ENCODE data around the gene CCSER2. TPM values are rescaled to one million over a fixed set of nuclear protein-coding genes. Genes with fewer than 3 reads are reported as not detected.
"Not testable (repeated sequence)": the region's sequence is repeated elsewhere in the genome, so short reads cannot be mapped to it uniquely, and the experiment has no call there.

Gene CCSER2, protein sequence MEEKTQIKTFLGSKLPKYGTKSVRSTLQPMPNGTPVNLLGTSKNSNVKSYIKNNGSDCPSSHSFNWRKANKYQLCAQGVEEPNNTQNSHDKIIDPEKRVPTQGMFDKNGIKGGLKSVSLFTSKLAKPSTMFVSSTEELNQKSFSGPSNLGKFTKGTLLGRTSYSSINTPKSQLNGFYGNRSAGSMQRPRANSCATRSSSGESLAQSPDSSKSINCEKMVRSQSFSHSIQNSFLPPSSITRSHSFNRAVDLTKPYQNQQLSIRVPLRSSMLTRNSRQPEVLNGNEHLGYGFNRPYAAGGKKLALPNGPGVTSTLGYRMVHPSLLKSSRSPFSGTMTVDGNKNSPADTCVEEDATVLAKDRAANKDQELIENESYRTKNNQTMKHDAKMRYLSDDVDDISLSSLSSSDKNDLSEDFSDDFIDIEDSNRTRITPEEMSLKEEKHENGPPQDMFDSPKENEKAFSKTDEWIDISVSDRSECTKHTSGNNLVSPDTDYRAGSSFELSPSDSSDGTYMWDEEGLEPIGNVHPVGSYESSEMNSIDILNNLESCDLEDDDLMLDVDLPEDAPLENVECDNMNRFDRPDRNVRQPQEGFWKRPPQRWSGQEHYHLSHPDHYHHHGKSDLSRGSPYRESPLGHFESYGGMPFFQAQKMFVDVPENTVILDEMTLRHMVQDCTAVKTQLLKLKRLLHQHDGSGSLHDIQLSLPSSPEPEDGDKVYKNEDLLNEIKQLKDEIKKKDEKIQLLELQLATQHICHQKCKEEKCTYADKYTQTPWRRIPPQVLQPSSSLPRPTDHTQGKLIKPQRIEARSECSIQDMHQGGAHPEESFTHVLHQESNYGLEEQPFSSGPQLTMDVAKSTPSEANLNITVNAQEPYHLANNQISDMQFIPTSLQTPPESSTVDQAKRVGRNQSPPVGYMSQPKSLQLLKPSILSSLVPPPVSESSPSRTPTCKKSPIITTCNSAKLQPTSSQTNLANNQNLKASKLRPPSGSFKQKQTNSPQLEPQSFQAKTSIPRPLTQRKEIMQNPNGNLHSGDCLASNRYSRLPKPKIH
- 20.6 TPM for polyA plus RNA-seq (2012; ENCODE audit: insufficient read depth, insufficient read length)

DNA sequence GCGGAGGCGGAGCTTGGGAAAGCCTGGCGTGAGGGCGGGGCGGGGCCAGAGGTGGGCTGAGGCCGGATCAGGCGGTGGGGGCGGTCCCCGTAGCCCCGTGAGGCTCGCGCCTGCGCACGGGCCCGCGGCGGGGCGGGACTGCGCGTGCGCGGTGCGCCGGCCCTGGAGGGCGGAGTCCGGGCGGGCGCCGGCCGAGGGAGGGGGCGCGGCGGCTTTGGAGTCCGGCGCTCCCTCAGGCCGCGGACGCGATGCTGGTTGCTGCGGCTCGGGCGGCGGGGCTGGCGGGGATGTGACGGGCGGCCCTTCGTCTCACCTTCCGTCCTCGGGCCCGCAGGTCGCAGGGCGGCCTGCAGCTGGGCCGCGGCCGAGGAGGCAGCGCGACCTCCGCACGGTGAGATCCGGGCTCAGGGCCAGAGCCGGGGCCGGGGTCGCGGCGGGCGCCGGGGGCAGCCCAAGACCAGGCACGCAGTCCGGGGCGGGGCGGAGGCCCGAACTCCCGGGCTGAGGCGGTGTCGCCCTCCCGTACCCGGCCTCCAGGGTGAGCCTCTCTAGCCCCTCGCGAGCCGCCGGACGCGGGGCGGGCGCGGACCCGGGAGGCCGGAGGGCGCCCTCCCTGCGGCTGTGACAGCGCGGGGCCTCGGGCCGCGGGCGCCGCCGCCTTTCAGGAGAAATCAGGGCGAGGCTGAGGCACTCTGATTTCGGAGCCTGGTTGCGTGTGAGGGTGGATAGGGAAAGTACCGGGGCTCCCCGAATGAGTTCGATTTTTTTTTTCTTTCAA, at the start of gene CCSER2:
Gene CCSER2, plus strand, starts transcription at position 172 of the 778 bp plus-strand sequence. CDS start 42,464 bp downstream, outside the sequence.
- H3K4me3 ChIP-seq (ENCODE audit: low read length) = peak within 1 kb of the TSS; percentile 55
- DNase-seq (ENCODE audit: low read depth, low spot score) = peak; percentile 44

DNA sequence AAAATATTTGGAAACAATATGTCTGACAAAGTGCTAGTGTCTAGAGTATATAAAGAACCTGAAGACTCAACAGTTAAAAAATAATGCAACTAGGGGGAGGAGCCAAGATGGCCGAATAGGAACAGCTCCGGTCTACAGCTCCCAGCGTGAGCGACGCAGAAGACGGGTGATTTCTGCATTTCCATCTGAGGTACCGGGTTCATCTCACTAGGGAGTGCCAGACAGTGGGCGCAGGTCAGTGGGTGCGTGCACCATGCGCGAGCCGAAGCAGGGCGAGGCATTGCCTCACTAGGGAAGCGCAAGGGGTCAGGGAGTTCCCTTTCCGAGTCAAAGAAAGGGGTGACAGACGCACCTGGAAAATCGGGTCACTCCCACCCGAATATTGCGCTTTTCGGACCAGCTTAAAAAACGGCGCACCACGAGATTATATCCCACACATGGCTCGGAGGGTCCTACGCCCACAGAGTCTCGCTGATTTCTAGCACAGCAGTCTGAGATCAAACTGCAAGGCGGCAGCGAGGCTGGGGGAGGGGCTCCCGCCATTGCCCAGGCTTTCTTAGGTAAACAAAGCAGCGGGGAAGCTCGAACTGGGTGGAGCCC, 48.4 kb upstream of the CCSER2 start:
- H3K4me3 ChIP-seq (ENCODE audit: low read length); DNase-seq (ENCODE audit: low read depth, low spot score): not testable (repeated sequence)

DNA sequence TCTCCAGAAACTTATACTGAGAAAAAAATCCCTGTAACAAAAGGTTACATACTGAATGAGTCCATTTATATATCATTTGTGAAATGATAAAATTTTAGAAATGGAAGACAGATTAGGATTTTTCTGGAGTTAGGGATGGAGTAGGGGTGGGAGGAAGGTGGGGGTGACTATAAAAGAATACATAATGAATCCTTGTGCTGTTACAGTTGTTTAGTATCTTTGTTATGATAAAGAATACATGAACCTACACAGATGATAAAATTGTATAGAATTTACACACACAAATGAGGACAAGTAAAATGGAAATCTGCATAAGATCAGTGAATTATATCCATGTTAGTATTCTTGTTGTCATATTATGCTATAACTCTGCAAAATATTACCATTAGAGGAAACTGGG, 41.7 kb upstream of the CCSER2 start:
- no peak overlapping the region for H3K4me3 ChIP-seq (ENCODE audit: low read length)

DNA sequence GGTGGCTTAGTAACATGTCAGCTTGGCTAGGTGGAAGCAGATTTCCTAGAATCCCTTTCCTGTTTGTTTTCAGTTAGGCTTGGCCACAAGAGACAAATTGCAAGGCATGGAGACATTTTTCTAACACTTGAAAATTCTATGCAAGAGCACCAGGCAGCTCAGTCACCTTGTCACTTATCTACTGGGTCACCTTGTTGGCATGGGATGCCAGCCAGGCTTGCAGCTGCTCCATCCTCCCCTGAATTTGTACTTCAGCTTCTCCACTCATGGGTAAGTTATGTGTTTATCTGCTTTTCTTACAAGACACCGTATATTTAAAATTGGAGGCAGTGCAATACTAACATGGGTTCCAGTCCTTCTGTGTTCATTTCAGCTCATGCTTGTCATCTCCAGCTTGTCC, 40.2 kb upstream of the CCSER2 start:
- no peak overlapping the region for H3K4me3 ChIP-seq (ENCODE audit: low read length)
- no peak for DNase-seq (ENCODE audit: low read depth, low spot score)

More for the DNA sequence above, 41.7 kb upstream of the CCSER2 start:
- no peak for DNase-seq (ENCODE audit: low read depth, low spot score)

DNA sequence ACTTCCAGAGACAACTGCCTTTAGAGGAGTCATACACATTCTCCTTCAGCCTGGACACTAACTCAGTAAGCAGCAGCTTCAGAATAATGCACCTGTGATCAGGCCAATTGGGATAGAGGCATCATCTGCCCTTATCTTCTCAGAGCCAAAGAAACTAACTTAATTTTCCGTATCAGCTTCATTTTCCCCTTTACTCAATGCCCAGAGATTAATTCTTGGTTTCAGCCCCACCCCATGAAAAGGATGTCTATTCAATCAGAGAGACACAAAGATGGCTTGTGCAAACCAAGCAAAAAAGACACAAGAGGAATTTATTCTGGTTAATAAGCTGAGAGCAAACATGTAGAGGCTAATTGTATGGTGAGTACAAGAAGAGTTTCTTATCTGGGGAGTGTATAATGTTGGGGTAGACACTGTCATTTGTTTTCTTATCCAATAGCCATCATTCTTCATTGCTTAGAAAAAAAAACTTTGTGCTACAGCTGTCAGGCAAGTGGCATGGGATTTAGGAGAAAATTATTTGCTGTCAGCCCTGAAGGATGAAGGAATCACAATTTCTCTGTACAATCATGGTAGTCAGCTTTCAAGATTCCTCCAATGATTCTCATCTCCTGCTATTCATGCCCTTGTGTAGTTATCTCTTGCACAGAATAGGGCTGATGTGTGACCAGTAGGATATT, 38.7 kb upstream of the CCSER2 start:
- DNase-seq (ENCODE audit: low read depth, low spot score) = no peak
- no peak overlapping the region for H3K4me3 ChIP-seq (ENCODE audit: low read length)

DNA sequence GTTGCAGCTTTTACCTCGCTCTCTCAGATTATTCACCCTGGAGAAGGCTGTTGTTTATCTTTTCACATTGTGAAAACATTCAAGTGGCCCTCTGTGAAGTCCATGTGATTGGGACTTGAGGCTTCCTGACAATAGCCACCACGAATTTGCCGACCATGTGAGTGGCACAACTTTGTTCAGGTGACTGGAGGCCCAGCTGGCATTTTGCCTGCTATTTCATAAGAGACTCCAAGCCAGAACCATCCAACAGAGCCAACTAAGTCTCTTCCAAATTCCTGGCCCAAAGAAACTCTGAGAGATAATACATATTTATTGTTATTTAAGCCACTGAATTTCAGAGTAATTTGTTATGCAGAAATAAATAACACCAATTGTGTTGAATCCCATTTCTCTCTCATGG, 38.2 kb upstream of the CCSER2 start:
- H3K4me3 ChIP-seq (ENCODE audit: low read length) = no peak overlapping the region
- no peak for DNase-seq (ENCODE audit: low read depth, low spot score)

DNA sequence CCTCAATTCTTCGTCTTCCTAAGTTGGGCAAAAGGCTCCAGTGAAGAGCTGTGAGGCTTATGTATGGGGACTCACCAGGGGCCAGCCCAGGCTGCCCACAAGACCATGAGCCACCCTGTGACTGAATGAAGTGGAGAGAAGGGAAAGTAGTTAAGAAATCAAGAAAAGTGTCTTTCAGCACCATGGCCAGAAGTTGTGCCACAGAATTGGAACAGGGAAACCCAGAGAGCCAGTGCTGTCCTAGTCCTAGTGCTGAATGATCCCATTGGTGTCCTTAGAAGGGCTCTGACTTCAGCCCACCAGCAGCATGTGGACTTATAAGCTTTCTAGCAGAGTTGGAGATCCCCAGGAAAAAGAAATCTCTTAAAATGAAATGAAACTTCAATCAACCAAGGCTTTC, 37.0 kb upstream of the CCSER2 start:
- no peak overlapping the region for H3K4me3 ChIP-seq (ENCODE audit: low read length)
- DNase-seq (ENCODE audit: low read depth, low spot score) = peak; percentile 44

DNA sequence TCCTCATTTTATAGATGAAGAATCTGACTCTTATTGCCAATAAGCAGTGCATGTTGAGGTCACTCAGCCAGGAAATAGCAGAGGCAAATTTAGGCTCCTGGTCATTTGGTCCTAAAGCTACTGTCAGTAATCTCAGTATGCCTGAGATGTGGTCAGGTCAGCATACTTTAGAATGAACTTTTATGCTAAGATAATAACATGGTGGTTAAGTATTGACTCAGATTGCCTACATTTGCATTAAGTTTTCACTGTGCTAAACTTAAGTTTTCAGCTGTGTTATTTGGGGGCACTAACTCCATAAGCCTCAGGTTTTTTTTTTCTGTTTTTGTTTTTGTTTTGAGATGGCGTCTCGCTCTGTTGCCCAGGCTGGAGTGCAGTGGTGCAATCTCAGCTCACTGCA, 35.9 kb upstream of the CCSER2 start:
- DNase-seq (ENCODE audit: low read depth, low spot score) = no peak
- H3K4me3 ChIP-seq (ENCODE audit: low read length) = no peak overlapping the region

DNA sequence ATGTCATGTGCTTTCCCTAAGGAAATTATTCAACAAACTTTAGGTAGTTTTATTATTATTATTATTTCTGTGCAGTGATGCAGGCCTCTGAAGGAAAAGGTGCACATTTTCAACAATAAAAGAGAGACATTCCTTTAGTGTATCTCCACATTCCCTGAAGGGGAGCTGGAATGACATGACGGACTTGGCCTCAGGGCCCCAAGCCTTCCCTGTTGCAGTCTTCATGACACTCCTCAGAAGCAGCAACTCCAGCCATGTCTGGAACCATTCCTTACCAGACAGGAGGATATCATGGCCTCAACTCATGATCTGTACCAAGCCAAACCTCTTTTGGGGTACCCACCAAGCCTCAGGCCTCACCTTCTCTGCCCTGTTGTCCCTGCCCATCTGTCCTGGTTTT, 35.2 kb upstream of the CCSER2 start:
- DNase-seq (ENCODE audit: low read depth, low spot score) = no peak
- H3K4me3 ChIP-seq (ENCODE audit: low read length) = no peak overlapping the region

DNA sequence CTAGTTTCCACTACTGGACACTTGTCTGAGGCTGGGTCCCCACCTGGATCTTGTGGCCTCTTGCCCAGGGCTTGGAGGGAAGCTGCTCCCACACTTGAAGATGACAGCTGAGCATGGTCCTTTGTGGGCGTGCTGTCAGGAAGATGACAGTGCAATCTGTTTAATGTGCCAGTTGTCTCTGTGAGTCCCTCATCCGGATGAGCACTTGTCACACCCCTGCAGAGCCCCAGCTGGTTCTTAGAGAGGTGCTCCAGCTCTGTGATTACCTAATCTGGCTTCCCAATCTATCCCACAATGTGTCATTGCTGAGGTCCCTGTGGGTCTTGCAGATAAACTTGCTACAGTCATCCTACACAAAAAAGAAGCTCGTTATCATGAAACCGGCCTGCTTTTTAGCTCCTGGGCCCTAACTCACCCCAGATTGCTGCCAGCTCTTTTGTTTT, 34.8 kb upstream of the CCSER2 start:
- DNase-seq (ENCODE audit: low read depth, low spot score) = peak; percentile 94
- no peak overlapping the region for H3K4me3 ChIP-seq (ENCODE audit: low read length)

DNA sequence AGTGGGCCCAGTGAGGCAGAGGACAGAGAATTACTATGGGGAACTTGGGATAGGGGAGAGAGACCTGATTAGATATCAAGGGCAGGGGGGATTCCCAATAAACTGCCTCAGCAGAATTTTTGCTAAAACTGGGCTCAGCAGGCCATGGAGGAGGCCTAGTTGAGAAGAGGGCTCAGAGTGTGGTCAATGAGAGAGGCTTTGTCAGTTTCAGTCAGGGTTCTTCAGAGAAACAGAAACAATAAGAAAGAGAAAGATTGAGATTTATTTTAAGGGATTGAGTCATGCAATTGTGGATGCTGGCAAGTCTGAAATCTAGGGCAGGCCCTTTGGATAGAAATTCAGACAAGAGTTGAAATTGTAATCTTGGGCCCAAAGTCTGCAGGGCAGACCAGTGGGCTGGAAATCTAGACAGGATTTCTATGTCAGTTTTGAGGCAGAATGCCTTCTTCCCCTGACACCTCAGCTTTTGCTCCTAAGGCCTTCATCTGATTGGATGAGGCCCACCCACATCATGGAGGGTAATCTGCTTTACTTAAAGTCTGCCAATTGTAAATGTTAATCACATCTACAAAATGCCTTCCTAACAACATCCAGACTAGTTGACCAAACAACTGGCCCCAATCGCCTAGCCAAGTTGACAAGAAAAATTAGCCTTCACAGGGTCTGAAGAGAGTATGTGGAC, 33.5 kb upstream of the CCSER2 start:
- no peak for DNase-seq (ENCODE audit: low read depth, low spot score)

DNA sequence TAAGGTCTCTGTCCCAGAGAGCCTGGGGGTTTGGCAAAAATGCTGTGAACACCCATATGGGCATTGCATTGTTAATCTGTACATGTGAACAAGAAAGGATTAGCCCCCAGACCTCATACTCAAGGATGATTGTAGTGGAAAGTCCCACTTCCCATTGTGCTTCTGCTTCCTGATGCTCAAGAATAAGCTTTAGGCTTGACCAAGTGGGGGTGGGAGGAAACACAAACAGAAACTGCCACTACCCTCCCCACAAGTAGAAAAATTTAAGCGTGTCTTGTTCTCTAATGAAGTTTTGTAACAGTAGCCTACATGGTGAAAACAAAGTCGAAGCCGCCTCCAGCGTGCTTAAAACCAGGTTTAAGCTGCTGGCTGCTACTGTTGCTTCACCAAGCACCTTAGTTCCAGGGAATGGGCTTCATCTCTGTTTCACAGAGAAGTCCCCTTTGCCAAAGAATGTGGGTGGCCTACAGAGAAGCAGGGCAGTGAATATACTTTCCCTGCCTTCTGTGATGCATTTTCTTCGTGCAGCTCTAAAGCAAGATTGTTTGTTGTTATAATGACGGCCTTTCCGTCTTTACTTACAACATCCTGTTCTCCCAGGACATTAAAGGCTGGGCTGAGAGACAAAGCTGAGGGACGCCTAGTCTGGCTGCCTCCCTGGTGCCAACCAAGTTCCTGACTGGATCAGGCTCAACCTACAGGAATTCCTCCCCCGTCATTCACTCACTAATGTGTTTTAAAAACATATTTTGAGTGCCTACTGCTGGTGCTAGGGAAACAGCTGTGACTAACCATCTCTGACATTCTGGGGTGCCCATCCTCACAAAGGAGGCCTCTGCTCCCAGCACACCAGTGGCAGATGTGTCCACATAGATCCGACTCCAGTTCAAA, 32.1 kb upstream of the CCSER2 start:
- no peak overlapping the region for H3K4me3 ChIP-seq (ENCODE audit: low read length)
- DNase-seq (ENCODE audit: low read depth, low spot score) = no peak

More for the DNA sequence above, 33.5 kb upstream of the CCSER2 start:
- no peak overlapping the region for H3K4me3 ChIP-seq (ENCODE audit: low read length)

DNA sequence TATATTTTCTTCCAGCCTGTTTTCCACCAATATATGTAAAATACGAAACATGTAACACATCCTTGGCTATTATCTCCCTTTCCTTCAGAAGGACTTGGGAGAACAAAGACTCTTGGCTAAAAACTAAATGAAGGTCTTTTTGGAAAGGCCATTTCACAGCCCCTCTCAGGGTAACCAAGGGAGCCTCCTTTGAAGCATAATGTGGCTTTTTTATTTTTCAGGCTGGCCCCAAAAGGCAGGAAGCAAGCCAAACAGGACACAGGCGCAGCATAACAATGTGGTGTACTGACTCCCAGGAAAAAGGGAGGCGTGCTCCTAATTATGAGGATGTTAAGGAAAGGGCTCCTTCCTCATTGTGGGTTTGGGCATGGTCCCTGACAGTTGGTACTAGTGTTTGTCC, 30.3 kb upstream of the CCSER2 start:
- no peak for DNase-seq (ENCODE audit: low read depth, low spot score)
- H3K4me3 ChIP-seq (ENCODE audit: low read length) = no peak overlapping the region

DNA sequence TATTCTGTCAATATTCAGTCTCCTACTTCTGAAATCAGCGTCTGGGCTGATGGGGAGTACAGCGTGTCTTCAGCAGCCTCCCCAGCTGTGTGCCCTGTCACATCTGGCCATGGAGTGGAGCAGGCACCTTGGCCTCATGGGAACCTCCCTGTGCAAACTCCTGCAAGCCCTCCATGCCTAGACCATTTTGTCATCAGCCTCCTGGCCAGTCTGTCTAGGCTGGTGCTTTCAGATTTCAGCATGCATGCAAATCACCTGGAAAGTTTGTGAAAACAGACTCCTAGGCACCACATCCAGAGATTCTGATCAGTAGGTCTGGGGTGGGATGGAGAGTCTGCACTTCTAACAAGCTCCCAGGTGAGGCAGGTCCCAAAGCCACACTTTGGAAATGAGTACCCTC, 26.2 kb upstream of the CCSER2 start:
- H3K4me3 ChIP-seq (ENCODE audit: low read length) = no peak overlapping the region
- DNase-seq (ENCODE audit: low read depth, low spot score) = no peak

DNA sequence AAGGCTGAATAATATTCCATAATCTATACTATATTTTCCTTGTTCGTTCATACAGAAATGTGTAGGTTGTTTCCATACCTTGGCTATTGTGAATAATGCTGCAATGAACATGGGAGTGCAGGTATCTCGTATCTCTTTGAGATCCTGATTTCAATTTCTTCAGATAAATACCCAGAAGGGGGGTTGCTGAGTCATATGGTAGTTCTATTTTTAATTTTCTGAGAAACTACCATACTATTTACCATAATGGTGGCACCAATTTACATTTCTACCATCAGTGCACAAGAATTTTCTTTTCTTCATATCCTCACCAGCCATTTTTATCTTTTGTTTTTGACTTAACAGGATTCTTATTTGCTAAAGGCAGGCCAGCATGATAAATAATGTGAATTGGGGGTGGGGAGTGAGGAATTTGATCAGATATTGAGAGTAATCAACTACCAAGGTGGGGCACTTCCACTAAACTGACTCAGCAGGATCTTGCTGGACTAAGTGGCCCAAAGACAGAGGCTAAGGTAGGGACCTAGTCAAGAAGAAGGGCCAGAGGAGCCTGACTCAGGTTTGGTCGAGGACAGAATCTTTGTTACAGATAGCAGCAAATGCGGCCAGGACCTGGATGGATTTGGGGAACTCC, 21.5 kb upstream of the CCSER2 start:
- no peak overlapping the region for H3K4me3 ChIP-seq (ENCODE audit: low read length)
- DNase-seq (ENCODE audit: low read depth, low spot score) = no peak

DNA sequence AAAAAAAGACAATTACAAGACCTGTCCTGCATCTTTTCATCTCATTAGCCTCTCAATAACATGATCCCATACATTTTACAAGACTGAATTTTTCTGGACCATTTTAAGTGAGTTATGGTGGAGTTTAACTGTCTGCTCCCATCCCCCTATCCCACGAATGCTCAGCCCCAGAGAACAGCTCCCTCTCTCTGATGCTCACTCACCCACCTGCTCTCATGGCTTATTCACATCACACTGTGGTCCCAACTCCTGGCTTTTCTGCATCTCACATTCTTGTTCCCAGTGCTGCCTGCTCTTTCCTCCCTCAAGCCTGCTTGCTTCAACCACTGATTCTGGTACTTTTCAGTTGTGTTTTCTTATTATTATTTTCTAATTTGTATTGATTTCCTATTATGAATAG, 20.4 kb upstream of the CCSER2 start:
- no peak for DNase-seq (ENCODE audit: low read depth, low spot score)

More for the DNA sequence above, 20.4 kb upstream of the CCSER2 start:
- H3K4me3 ChIP-seq (ENCODE audit: low read length) = no peak overlapping the region
